Mesenteric fat pad (tissue), 1 donor: Measurements from ENCODE around the gene SYT1. TPM values are rescaled to one million over a fixed set of nuclear protein-coding genes. Genes with fewer than 3 reads are reported as not detected.

Experiments used
- microRNA-seq: library from miRNA; unstranded; fragments of <30 nt; microRNA quantifications from one replicate; pipeline ENCODE4 v1.2.0, GENCODE V29; 2020; ENCODE audit warnings: borderline number of aligned reads
- total RNA-seq: library from RNA; stranded (reverse); fragmentation: NEBNext Ultra II Directional; extraction: Animal tissue kit (Norgen Biotek cat#: 25700); gene quantifications from one replicate; pipeline ENCODE4 v1.2.1, GENCODE V29; 2021
- donor health status: DM: yes; HTN: yes; CAD: no.

The SYT1 gene
- total RNA-seq, 1 donor from 2014 or later = 0.87 TPM

Small RNA genes within 50 kb of the gene (microRNA-seq; reads per million reads assigned to microRNA genes)
- gene MIR1252 = not detected
